PC-9 (cell line): ENCODE results near the gene ITGB1BP2.

Experiments
- CTCF ChIP-seq: fragments of 200-600 bp; sonication (generic); conservative IDR thresholded peaks from 2 replicates; pipeline ENCODE4 v1.6.1; 2017; ENCODE audit warnings: mixed run types, antibody characterized with exemption, mild to moderate bottlenecking, moderate library complexity
- EZH2 ChIP-seq: fragments of 200-600 bp; sonication (generic); IDR thresholded peaks from 2 replicates; pipeline ENCODE4 v1.8.0; 2017; ENCODE audit warnings: antibody characterized with exemption, low read depth

GRCh38 chrX:71285929-71286328, 15.6 kb upstream of the ITGB1BP2 start:
- no peak for TF ChIP-seq CTCF
- TF ChIP-seq EZH2, result no peak
